HG03135 (cell line): Measurements from ENCODE around the gene TRPV3.

Experiments used
- ATAC-seq: cut with Tn5 transposase; IDR thresholded peaks from one replicate; pipeline ENCODE4 v1.9.1; 2021; ENCODE audit warnings: mild to moderate bottlenecking, moderate library complexity; ENCODE audit not compliant: unreplicated experiment

TRPV3 gene

DNA sequence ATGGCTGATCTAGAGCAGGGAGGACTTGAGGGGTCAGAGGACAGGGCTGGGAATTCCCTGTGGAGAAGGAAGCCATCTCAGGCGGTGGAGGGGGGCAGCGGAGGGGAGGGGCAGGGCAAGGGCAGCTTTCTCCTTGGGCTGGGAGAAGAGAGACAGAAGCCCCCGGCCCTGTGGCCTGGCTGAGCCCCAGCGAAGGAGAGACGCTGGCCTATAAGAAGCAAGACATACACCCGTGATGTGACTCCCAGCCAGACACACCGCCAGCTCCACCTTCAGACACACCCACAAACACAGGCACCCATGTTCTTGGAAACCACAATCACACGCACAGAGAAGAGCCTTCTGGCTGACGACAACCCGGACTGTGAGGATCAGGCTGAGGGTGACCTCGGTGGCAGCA, 10.0 kb downstream of the TRPV3 start:
- ATAC-seq, result no peak

DNA sequence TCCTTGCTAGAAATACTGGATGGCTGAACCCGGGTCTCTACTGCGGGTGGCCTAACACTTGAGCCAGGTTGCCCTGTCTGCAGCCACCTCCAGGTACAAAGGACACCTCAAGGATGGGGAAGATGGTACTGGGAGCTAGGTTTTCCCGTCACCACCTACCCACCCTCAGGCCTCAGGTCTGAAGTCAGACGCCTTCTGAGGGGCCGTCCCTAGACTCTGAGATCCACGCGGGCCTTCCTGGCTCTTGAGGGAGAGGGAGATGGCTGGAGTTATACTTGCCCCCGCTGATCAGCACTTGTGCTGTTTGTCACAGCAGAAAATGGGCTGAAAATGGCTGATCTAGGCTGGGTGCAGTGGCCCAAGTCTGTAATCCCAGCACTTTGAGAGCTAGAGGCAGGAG, 10.6 kb downstream of the TRPV3 start:
- ATAC-seq, result no peak

- no peak for ATAC-seq
Observed at GRCh38 chr17:3546521-3546920, 11.1 kb downstream of the TRPV3 start.

DNA sequence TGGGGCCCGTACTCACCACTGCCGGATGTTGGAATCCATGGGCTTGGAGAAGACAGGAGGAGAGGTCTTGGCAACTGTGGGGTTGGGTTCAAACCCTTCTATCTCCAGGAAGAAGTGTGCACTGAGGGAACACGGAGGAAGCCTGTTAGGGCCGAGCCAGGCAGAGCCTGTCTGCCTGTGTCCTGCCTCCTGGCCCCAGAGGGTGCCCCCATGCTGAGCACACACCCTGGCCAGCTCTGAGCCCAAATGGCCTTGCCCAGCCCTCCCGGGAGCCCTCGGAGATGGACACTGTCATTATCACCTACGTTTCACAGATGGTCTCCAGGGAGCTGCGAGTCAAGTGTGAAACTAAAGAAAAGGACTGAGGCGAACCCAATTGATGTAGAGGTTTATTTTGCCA, 12.5 kb downstream of the TRPV3 start:
- no peak for ATAC-seq

- ATAC-seq, result no peak
Observed at GRCh38 chr17:3544365-3544764, 13.2 kb downstream of the TRPV3 start.

DNA sequence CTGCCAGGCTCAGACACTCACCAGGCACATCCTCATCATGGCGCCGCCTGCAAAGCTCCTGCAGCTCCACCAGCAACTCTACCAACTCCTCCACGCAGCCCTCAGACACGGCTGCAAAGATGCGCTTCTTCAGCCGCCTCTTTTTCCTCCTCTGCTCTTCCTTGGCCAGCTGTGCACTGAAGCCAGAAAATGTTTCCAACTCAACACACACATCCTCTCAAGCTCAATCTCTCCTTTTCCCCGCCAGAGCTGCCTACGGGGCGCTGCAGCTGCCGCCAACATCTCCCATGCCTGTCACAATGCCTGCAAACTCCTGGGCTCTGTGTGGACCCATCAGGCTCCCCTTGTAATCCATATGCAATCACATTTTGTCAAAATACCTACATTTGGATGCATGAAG, 14.2 kb downstream of the TRPV3 start:
- ATAC-seq, result no peak

DNA sequence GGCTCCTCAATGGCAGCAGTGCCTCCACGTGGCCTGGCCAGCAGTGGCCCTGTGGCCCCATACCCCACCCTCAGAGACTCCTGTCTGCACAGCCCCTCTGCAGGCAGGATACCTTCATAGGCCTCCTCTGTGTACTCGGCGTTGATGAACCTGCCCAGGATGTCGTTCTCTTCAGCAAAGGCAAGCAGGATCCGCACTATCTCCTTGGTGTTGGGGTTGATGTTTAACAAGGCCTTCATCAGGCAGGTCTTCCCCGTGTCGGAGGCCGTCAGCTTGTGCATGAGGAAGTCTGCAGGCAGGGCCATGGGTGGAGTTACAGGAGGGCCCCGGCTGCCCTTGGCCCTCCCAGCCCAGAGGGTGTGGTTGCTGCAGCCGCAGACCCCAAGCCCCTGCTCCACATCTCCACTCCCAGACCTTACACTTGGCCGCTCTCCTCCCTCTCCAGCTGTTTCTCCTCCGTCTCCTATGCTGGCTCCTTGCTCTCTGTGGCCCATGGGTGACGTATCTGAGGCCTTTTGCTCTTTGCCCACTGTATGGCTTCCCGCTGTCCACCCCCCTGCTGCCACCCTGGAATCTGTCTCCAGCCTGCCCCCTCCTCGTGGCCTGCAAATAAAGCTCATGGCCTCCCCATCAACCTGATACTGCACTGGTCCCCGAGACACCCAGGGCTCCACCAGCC, 15.1 kb downstream of the TRPV3 start:
- no peak for ATAC-seq

DNA sequence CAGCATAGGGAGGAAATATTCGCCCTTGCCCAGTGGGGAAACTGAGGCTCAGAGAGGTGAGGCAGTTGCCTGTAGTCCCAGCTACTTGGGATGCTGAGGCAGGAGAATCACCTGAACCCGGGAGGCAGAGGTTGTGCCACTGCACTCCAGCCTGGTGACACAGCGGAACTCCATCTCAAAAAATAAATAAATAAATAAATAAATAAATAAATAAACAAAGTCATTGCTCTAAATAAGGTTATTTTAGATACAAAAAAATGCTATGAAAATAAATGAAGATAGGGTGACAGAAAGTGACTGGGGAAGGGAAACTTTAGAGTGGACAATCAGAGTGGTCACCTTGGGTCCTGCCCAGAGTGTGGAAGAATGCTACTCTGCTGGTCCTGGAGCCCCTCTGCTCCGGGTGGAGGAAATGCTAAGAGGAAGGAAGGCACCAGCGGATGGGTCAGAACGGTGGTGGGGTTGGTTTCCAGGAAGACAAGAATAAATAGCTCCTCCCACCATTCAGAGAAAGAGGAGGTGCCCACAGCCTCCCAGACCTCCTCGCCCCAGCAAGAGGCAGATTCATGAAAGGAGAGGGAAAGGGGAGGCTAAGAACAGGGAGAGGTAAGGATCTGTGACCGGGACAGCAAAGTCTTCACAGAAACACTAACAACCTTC, 17.6 kb downstream of the TRPV3 start:
- ATAC-seq, result no peak

GRCh38 chr17:3536716-3537115, 20.9 kb downstream of the TRPV3 start:
- ATAC-seq, result no peak

DNA sequence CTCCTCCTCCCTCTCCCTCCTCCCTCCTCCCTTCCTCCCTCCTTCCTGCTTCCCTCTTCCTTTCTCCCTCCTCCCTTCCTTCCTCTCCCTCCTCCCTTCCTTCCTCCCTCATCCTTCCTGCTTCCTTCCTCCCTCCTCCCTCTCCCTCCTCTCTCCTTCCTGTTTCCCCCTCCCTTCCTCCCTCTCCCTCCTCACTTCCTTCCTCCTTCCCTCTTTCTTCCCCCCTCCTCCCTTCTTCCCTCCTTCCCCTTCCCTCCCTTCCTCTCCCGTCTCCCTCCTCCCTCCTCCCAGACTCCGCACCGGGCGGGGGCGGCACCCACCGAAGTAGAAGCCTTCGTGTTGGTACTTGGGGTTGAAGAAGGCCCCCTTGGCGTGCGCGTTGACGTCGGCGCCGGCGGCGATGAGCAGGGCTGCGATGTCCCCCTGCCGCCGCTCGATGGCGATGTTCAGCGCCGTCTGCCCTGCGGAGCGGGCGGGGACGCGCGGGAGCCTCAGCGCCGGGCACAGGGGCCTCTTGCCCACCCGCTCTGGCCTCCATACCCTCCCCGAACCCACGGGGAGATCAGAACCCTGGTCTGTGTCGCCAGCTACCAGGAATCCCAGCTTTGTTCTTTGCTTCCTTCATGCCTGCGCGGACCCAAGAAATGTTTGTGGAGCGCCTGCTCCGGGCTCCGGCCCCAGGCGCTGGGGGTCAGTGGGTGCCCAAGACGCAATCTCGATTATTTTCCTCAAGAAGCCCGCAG, 22.2 kb downstream of the TRPV3 start:
- no peak for ATAC-seq

DNA sequence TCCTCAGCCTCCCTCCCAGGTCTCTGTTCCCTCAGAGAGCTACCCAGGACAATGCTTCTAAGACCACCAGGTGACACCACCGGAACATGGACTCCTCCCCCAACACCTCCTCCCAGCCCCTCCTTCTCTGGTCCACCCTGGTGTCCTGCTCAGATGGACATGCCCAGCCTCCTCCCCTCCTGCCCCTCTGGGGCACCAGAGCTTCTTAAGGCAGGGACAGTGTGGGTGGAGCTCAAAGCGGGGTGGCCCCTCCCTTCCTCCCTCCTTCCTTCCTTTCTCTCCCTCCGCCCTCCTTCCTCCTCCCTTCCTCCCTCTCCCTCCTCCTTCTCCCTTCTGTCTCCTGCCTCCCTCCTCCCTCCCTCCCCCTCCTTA, 22.7 kb downstream of the TRPV3 start:
- ATAC-seq, result no peak

- no peak for ATAC-seq
Observed at GRCh38 chr17:3533752-3534151, 23.9 kb downstream of the TRPV3 start.

DNA sequence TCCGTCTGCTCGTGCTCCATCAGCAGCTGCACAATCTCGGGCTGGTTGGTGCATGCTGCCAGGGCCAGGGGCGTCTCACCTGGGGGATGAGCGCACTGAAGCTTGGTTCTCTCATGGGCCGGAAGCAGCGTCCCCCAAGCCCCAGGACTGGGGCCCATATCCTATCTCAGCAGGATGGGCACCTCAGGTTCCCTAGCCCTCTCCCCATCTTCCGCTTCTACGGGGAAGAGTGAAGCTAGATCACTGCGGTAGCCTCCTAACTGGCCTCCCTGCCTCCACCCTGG, 24.8 kb downstream of the TRPV3 start:
- no peak for ATAC-seq

- ATAC-seq, result no peak
Observed at GRCh38 chr17:3532106-3532858, 25.3 kb downstream of the TRPV3 start.

DNA sequence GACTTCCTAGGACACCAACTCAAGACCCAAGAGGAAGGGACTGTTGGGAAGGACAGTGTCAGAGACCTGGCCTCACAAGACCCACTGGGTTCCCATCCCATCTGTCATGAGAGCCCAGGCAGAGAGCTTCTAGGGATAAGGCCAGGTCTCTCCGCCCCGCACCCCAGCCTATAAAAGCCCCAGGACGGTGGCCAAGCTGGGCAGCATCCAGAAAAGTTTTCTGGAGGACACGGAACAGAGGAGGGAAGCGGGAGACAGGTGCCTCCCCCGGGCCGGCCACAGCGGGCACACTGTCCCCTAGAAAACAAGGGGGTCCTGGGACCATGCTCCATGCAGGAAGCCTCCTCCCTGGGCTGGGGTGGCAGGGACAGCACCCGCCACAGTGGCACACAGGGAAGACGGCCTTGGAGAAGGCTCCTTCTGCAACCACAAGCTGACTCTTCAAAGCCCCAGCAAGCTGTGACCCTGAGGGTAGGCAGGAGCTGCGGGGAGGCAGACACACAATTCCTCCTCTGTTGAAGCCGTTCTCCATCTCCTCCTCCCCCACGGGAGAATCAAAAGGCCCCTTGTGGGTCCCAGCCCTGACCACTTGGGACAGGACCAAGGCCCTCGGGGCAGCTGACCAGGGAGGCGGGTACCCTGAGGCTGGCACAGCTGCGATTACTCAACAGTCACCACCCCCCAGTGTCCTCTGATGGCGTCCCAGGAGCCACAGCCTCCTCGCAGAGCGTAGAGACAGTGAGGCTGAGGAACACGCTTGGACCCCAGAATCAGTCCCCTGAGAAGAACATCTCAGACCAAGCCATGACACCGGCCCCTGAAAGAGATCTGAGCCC, 26.1 kb downstream of the TRPV3 start:
- ATAC-seq, result no peak

DNA sequence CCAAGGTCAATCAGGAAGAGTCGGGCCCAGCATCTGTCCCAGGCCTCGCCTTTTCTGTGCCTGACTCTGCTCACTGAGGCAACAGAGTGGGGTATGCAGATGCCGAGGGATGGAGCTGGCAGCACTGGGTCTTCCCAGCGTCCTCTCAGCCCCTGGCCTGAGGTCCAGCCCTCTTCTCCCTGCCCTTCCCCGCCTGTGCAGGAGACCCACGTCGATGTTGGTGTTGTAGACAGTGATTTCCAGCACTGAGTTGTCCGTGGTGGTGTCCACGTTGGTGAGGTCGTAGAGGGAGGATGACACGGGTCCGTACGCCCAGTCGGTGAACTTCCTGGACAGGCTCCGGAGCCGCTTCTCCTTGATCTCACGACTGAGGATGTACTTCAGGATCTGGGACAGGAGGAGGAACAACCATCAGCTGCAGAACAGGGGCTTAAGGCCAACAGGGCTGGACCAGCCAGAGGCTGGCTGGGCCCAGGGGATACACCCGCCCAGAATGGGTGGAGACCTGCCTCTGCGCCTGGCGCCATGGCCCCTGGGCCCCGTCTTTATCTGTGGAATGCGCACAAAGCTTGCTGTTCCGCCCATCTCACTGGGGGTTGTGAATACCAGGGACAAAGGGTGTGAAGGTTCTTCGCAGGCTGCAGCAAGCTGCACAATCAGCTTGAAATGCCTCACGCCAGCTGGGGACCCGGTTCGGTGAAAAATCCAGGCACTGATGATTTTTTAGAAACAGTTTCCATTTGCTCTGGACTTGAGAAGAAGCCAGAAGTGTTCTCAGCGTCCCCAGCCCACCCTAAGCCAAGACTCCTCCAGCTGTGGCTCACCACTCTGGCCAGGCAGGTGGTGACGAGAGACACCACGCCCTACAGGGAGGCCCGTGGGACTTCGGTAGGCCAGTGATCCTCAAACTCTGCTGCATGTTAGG, 27.5 kb downstream of the TRPV3 start:
- ATAC-seq, result no peak

DNA sequence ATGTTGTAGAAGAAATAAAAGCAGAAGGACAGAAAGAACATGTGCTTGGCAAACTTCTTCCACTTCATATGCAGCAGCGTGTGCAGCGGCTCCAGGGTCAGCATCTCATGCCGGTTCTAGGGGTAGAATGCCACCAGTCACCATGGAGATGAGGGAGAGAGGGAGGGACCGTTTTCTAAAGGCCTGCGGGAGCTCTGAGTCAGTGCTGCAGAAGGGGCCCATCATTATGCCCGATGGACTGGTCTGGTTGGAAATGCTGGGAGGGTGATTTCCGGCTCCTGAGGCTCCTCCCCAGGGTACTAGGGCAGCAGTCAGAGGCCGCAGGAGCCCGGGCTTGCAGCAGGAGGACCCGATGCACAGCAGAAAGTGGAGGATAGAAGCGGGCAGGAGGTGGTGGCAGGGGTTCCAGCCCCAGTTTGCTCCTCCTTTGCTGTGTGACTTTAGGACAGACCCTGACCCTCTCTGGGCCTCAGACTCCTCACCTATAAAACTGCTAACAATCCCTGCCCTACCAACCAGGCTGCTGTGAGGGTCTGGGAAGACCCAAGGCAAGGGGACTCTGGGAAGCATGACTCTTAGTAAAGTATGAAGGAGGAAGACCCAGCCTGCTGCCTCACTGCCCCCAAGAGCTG, 28.6 kb downstream of the TRPV3 start:
- ATAC-seq, result no peak

- ATAC-seq, result no peak
Observed at GRCh38 chr17:3528403-3528851, 29.2 kb downstream of the TRPV3 start.

- no peak for ATAC-seq
Observed at GRCh38 chr17:3527896-3528295, 29.7 kb downstream of the TRPV3 start.
